ENCODE measurements around the gene RITA1.
A peak's percentile ranks its signal among the peaks of the same experiment; 100 is the strongest.
"Not testable (repeated sequence)": the region's sequence is repeated elsewhere in the genome, so short reads cannot be mapped to it uniquely, and the experiment has no call there.

The RITA1 gene

GRCh38 chr12:113185180-113186032, at the start of gene RITA1, which contains the start of gene DDX54:
Gene RITA1 (plus strand): TSS chr12:113185721. CDS start chr12:113186747, 1,026 bp downstream.
Gene DDX54 (minus strand): TSS chr12:113185478. CDS start chr12:113185451, 27 bp downstream.
- FAIRE-seq, result no peak

- no peak for FAIRE-seq
These were observed 49.2 kb upstream of the RITA1 start for GRCh38 chr12:113136128-113136989.

- no peak for FAIRE-seq
These were observed 48.5 kb upstream of the RITA1 start for GRCh38 chr12:113136990-113137511.

- FAIRE-seq, result no peak
These were observed 47.4 kb upstream of the RITA1 start for GRCh38 chr12:113137861-113138783.

GRCh38 chr12:113138826-113139225, 46.7 kb upstream of the RITA1 start:
- FAIRE-seq, result no peak

GRCh38 chr12:113140706-113141105, 44.8 kb upstream of the RITA1 start:
- FAIRE-seq, result no peak

- FAIRE-seq, result not testable (repeated sequence)
These were observed 43.8 kb upstream of the RITA1 start for GRCh38 chr12:113141716-113142115.

- FAIRE-seq, result no peak
These were observed 43.2 kb upstream of the RITA1 start for GRCh38 chr12:113142173-113142885.

- no peak for FAIRE-seq
These were observed 42.6 kb upstream of the RITA1 start for GRCh38 chr12:113142886-113143332.

- FAIRE-seq, result no peak
These were observed 41.6 kb upstream of the RITA1 start for GRCh38 chr12:113143959-113144358.

GRCh38 chr12:113144806-113145205, 40.7 kb upstream of the RITA1 start:
- no peak for FAIRE-seq

GRCh38 chr12:113145720-113146551, 39.6 kb upstream of the RITA1 start:
- FAIRE-seq, result no peak

- FAIRE-seq, result no peak
These were observed 38.5 kb upstream of the RITA1 start for GRCh38 chr12:113146999-113147398.

GRCh38 chr12:113149361-113150150, 36.0 kb upstream of the RITA1 start, which contains the start of gene CFAP73:
Gene CFAP73 (plus strand): TSS chr12:113149724. CDS start chr12:113149858, 134 bp downstream.
- no peak for FAIRE-seq

GRCh38 chr12:113151655-113152054, 33.9 kb upstream of the RITA1 start:
- no peak for FAIRE-seq

GRCh38 chr12:113152196-113152834, 33.2 kb upstream of the RITA1 start:
- no peak for FAIRE-seq

GRCh38 chr12:113152835-113153814, 32.4 kb upstream of the RITA1 start:
- peak; percentile 20 for FAIRE-seq
